GM12878 (cell line): ENCODE measurements around the gene SEMA4D. TPM values are rescaled to one million over a fixed set of nuclear protein-coding genes. Genes with fewer than 3 reads are reported as not detected.

Experiments
- ATAC-seq: fragments of 200-7000 bp; cut with Tn5 transposase; 3 replicates; pipeline ENCODE4 v1.9.1; 2020; ENCODE audit warnings: mild to moderate bottlenecking, moderate library complexity
- BruUV-seq: library from RNA; stranded (reverse); fragments of 400-500 nt; replicated peaks from 2 replicates; lab custom pipeline; 2021; lab: Mats Ljungman, UMichigan
- CTCF ChIA-PET: fragments of 300-600 bp; sonication (Branson Sonifier 250); formaldehyde crosslinking; extraction: SDS; loops from one replicate; lab custom pipeline; 2021; ENCODE audit warnings: inconsistent platforms; lab: Yijun Ruan, JAX
- POLR2A ChIA-PET: fragments of 350-600 bp; formaldehyde crosslinking; extraction: SDS; loops from one replicate; lab custom pipeline; 2021; ENCODE audit warnings: inconsistent platforms; lab: Charles Lee
- RAD21 ChIA-PET: fragments of 300-600 bp; sonication (Branson Sonifier 250); formaldehyde crosslinking; loops from one replicate; lab custom pipeline; 2023; ENCODE audit warnings: antibody characterized with exemption; ENCODE audit not compliant: unreplicated experiment; lab: Charles Lee
- SMC1A ChIA-PET: fragments of 300-600 bp; sonication (Branson Sonifier 250); formaldehyde crosslinking; loops from one replicate; lab custom pipeline; 2023; ENCODE audit not compliant: unreplicated experiment, uncharacterized antibody; lab: Charles Lee
- DNase-seq: peaks from one replicate; pipeline ENCODE4 v3.0.0-alpha.2; 2011; ENCODE audit warnings: low read depth, low spot score
- FAIRE-seq: peaks from 3 replicates; lab custom pipeline; 2011; peaks lifted over from hg19 to GRCh38; lab: Jason Lieb, UNC
- H2AFZ ChIP-seq: 2 replicates; pipeline ENCODE4 v1.6.0; 2011; ENCODE audit warnings: low read depth, low read length, control low read depth; ENCODE audit not compliant: control insufficient read depth
- H3K27ac ChIP-seq: 2 replicates; pipeline ENCODE4 v1.5.1; 2011; ENCODE audit warnings: control low read depth; ENCODE audit not compliant: control insufficient read depth, insufficient read depth
- H3K27me3 ChIP-seq, 2 experiments: replicated peaks in 1 of 2; 2 replicates each; pipeline versions ENCODE4 v1.6.0 to v1.6.1; 2011; ENCODE audit warnings: low read length in 1 of 2; ENCODE audit not compliant: control insufficient read depth in 2 of 2, insufficient read depth in 2 of 2
- H3K36me3 ChIP-seq, 2 experiments: 2 replicates each; pipeline ENCODE4 v1.5.1; 2011; ENCODE audit warnings: low read length in 1 of 2; ENCODE audit not compliant: control insufficient read depth in 2 of 2, insufficient read depth in 2 of 2
- H3K4me1 ChIP-seq: 2 replicates; pipeline ENCODE4 v1.6.1; 2011; ENCODE audit warnings: mild to moderate bottlenecking, low read length, moderate library complexity, mixed read lengths; ENCODE audit not compliant: control insufficient read depth, insufficient read depth
- H3K4me2 ChIP-seq: 2 replicates; pipeline ENCODE4 v1.6.0; 2011; ENCODE audit warnings: control low read depth; ENCODE audit not compliant: control insufficient read depth, insufficient read depth
- H3K4me3 ChIP-seq: fragments of 200-600 bp; sonication (generic); 2 replicates; pipeline ENCODE4 v1.5.1; 2016
- H3K79me2 ChIP-seq: 2 replicates; pipeline ENCODE4 v1.6.0; 2011; ENCODE audit warnings: low read length; ENCODE audit not compliant: control insufficient read depth, insufficient read depth
- H3K9ac ChIP-seq: 2 replicates; pipeline ENCODE4 v1.8.0; 2011; ENCODE audit warnings: low read length, control low read depth, mixed read lengths; ENCODE audit not compliant: control insufficient read depth, insufficient read depth
- H3K9me3 ChIP-seq: replicated peaks from 3 replicates; pipeline ENCODE4 v1.5.1; 2011; ENCODE audit warnings: mild to moderate bottlenecking, low read length; ENCODE audit not compliant: control insufficient read depth, insufficient read depth
- H4K20me1 ChIP-seq: 2 replicates; pipeline ENCODE4 v1.6.0; 2011; ENCODE audit not compliant: control insufficient read depth, insufficient read depth
- E4F1 ChIP-seq: fragments of 450-650 bp; IDR thresholded peaks from 2 replicates; pipeline ENCODE4 v1.6.1; 2018; ENCODE audit warnings: borderline replicate concordance, mild to moderate bottlenecking; ENCODE audit not compliant: partially characterized antibody
- EZH2 ChIP-seq: IDR thresholded peaks from 2 replicates; pipeline ENCODE4 v1.6.1; 2012; ENCODE audit warnings: low read depth, mild to moderate bottlenecking, control low read depth, inconsistent platforms, low read length, borderline replicate concordance; ENCODE audit not compliant: control insufficient read depth
- NR2C1 ChIP-seq: fragments of 450-650 bp; IDR thresholded peaks from 2 replicates; pipeline ENCODE4 v1.6.1; 2017; ENCODE audit warnings: antibody characterized with exemption, mild to moderate bottlenecking, moderate library complexity
- POLR2A ChIP-seq: IDR thresholded peaks from 2 replicates; pipeline ENCODE4 v1.6.1; 2011; ENCODE audit warnings: low read depth, mild to moderate bottlenecking, low read length
- TARDBP ChIP-seq: IDR thresholded peaks from 2 replicates; pipeline ENCODE4 v1.6.1; 2016; ENCODE audit warnings: borderline replicate concordance
- ZNF687 ChIP-seq: fragments of 450-650 bp; IDR thresholded peaks from 2 replicates; pipeline ENCODE4 v1.6.1; 2017; ENCODE audit warnings: mild to moderate bottlenecking, moderate library complexity
- WGBS: methylation state at CpG from one replicate; pipeline ENCODE4 v1.1.6; 2016; ENCODE audit warnings: low lambda C conversion rate; ENCODE audit not compliant: insufficient replicate concordance, insufficient coverage; ENCODE audit errors: missing lambda C conversion rate; 5-methylcytosine and 5-hydroxymethylcytosine counted together
- in situ Hi-C: fragments of 300-500 bp; cut with MboI; formaldehyde crosslinking; loops from 9 replicates; pipeline ENCODE4 v1.14.3; 2018; ENCODE audit warnings: mixed read lengths
- intact Hi-C: fragments of 100-400 bp; cut with micrococcal nuclease; formaldehyde crosslinking; loops from one replicate; pipeline ENCODE4 v1.14.2; 2022; ENCODE audit not compliant: unreplicated experiment
- polyA plus RNA-seq, 11 experiments: library from polyadenylated mRNA; depleted of rRNA in 4 of 11; unstranded in 6 of 11; stranded (reverse) in 5 of 11; fragments of >200 nt; fragmentation: Nextera tagmentation in 4 of 11; fragmentation: Illumina TruSeq in 1 of 11; extraction: Ambion mirVana in 4 of 11; extraction: Trizol in 1 of 11; gene quantifications; 1 replicate in 1 of 11; 2 replicates in 10 of 11; pipeline versions ENCODE4 v1.2.1 to v1.2.3, GENCODE V29; 2011 to 2016; ENCODE audit warnings: inconsistent platforms in 2 of 11, missing spikeins in 2 of 11, low read depth in 1 of 11
- total RNA-seq, 4 experiments: library from RNA; depleted of rRNA in 3 of 4; stranded (reverse); fragments of >200 nt in 3 of 4; fragmentation: Illumina TruSeq in 1 of 4; extraction: Trizol in 1 of 4; gene quantifications; 2 replicates each; pipeline versions ENCODE4 v1.2.1 to v1.2.3, GENCODE V29; 2013 to 2021

The SEMA4D gene
- total and polyA plus RNA-seq, 10 of the 15 experiments (the other 5 are each of a cell fraction or from before 2014, with no cell fraction given), result 15.1 to 136 (median 39.6) TPM

- in situ Hi-C loops, result no loop called here
- intact Hi-C loops, result no loop called here
- 99% methylated on average over 20 of the region's 20 CpGs for WGBS
- CTCF ChIA-PET, result interaction anchor here (1.0 to 1.5 kb wide), 2 partner anchors 162 to 207 kb away, joined by 3 to 7 read pairs; no protein-coding TSS in a partner anchor
- DNase-seq (no peak), ATAC-seq (no peak), FAIRE-seq (no peak)
- SMC1A ChIA-PET, result no interaction called here
- Histone ChIP-seq H3K4me1 (peaks cover 8% of the 10 kb centered on the region), H3K9ac (no peak overlapping the region), H3K27me3 (no peaks in the 10 kb centered on the region), H4K20me1 (no peaks in the 10 kb centered on the region), H3K4me2 (no peak overlapping the region), H3K36me3 (peaks cover 60 to 80% of the 10 kb centered on the region in 2 experiments), H3K27ac (no peak overlapping the region), H3K9me3 (no peaks in the 10 kb centered on the region), H3K79me2 (no peaks in the 10 kb centered on the region), H2AFZ (no peak overlapping the region), H3K4me3 (no peak overlapping the region)
- no TSS peak for BruUV-seq
- RAD21 ChIA-PET, result no interaction called here
- POLR2A ChIA-PET, result no interaction called here
- no peak for TF ChIP-seq EZH2
These were observed 110.6 kb downstream of the SEMA4D start for GRCh38 chr9:89387197-89387849.

- CTCF ChIA-PET, result no interaction called here
- H3K9me3 ChIP-seq, result no peaks in the 10 kb centered on the region
- ATAC-seq (no peak), FAIRE-seq (no peak), DNase-seq (no peak)
- POLR2A ChIA-PET, result no interaction called here
- H4K20me1 ChIP-seq, result no peaks in the 10 kb centered on the region
- H3K27me3 ChIP-seq, result no peaks in the 10 kb centered on the region
- in situ Hi-C loops, result no loop called here
- H3K4me1 ChIP-seq, result peaks cover 8% of the 10 kb centered on the region
- H3K27ac ChIP-seq, result no peak overlapping the region
- no peak overlapping the region for H3K4me3 ChIP-seq
- H3K79me2 ChIP-seq, result no peaks in the 10 kb centered on the region
- SMC1A ChIA-PET, result no interaction called here
- BruUV-seq, result no TSS peak
- 84% methylated on average over 11 of the region's 11 CpGs for WGBS
- no peak overlapping the region for H2AFZ ChIP-seq
- TF ChIP-seq E4F1, result no peak
- no peak for TF ChIP-seq NR2C1
- TF ChIP-seq TARDBP, result no peak
- TF ChIP-seq POLR2A, result peak; percentile 46; the same call in 1 of the 2 replicates
- no peak for TF ChIP-seq ZNF687
- H3K4me2 ChIP-seq, result no peak overlapping the region
- peaks cover 61 to 80% of the 10 kb centered on the region in 2 experiments for H3K36me3 ChIP-seq
- RAD21 ChIA-PET, result interaction anchor here (1.3 kb wide), 1 partner anchor 11 kb away, joined by 3 read pairs; no protein-coding TSS in a partner anchor
- intact Hi-C loops, result no loop called here
- no peak overlapping the region for H3K9ac ChIP-seq
These were observed 111.1 kb downstream of the SEMA4D start for GRCh38 chr9:89386797-89387196.
